K562 (cell line): Measurements from ENCODE around the gene BTF3L4. TPM values are rescaled to one million over a fixed set of nuclear protein-coding genes. Genes with fewer than 3 reads are reported as not detected.

Source experiments
- ATAC-seq: fragments of 200-7000 bp; cut with Tn5 transposase; 3 replicates; pipeline ENCODE4 v1.9.1; 2020; ENCODE audit warnings: moderate library complexity
- BruUV-seq: library from RNA; stranded (reverse); fragments of 400-500 nt; replicated peaks from 2 replicates; lab custom pipeline; 2021; lab: Mats Ljungman, UMichigan
- CTCF ChIA-PET: fragments of 300-600 bp; formaldehyde crosslinking; extraction: SDS; loops from one replicate; lab custom pipeline; 2021; ENCODE audit warnings: low intra/inter-chr PET ratio; lab: Yijun Ruan, JAX
- POLR2A ChIA-PET: fragments of 300-600, 350-650 bp; sonication (Branson Sonifier 250); formaldehyde crosslinking; extraction: SDS; loops from one replicate; lab custom pipeline; 2021; ENCODE audit warnings: antibody characterized with exemption, inconsistent platforms; lab: Yijun Ruan, JAX
- DNase-seq, 4 experiments: peaks; one replicate each; pipeline versions ENCODE4 v3.0.0 to v3.0.0-alpha.2; 2011 to 2018; ENCODE audit warnings: low spot score in 3 of 4, mixed read lengths in 3 of 4; ENCODE audit errors: extremely low read depth in 1 of 4
- FAIRE-seq: peaks from 2 replicates; lab custom pipeline; 2011; peaks lifted over from hg19 to GRCh38; lab: Jason Lieb, UNC
- H2AFZ ChIP-seq: 2 replicates; pipeline ENCODE4 v1.6.0; 2011; ENCODE audit warnings: low read depth, low read length, control low read depth, inconsistent platforms
- H3K27ac ChIP-seq: fragments of 200-600 bp; 3 replicates; pipeline ENCODE4 v1.8.0; 2011; ENCODE audit warnings: low read depth, mild to moderate bottlenecking, control low read depth, inconsistent platforms, low read length, moderate library complexity, mixed read lengths; ENCODE audit errors: extremely low read depth
- H3K27me3 ChIP-seq, 2 experiments: fragments of 300-600 bp in 1 of 2; 2 replicates in 1 of 2; 3 replicates in 1 of 2; pipeline versions ENCODE4 v1.6.0 to v1.8.0; 2011; ENCODE audit warnings: inconsistent platforms in 2 of 2, low read length in 2 of 2, mild to moderate bottlenecking in 1 of 2, mixed read lengths in 1 of 2, moderate library complexity in 1 of 2; ENCODE audit not compliant: control insufficient read depth in 2 of 2, insufficient read depth in 2 of 2
- H3K36me3 ChIP-seq: fragments of 300-600 bp; 3 replicates; pipeline ENCODE4 v1.8.0; 2011; ENCODE audit warnings: mild to moderate bottlenecking, low read length, inconsistent platforms; ENCODE audit not compliant: control insufficient read depth, insufficient read depth
- H3K4me1 ChIP-seq, 2 experiments: fragments of 200-600 bp in 1 of 2; replicated peaks in 1 of 2; 2 replicates in 1 of 2; 3 replicates in 1 of 2; pipeline versions ENCODE4 v1.5.1 to v1.8.0; 2011; ENCODE audit warnings: inconsistent platforms in 2 of 2, low read length in 2 of 2, mild to moderate bottlenecking in 1 of 2, mixed read lengths in 1 of 2, moderate library complexity in 1 of 2; ENCODE audit not compliant: control insufficient read depth in 2 of 2, insufficient read depth in 2 of 2
- H3K4me2 ChIP-seq: 2 replicates; pipeline ENCODE4 v1.6.1; 2011; ENCODE audit warnings: low read length, control low read depth, inconsistent platforms, mixed read lengths; ENCODE audit not compliant: insufficient read depth
- H3K4me3 ChIP-seq: fragments of 200-600 bp; sonication (generic), shearing (Covaris generic); 2 replicates; pipeline ENCODE4 v1.5.1; 2016; ENCODE audit warnings: control low read depth, inconsistent platforms
- H3K79me2 ChIP-seq: fragments of 200-600 bp; 3 replicates; pipeline ENCODE4 v1.8.0; 2011; ENCODE audit warnings: low read length, inconsistent platforms; ENCODE audit not compliant: control insufficient read depth, insufficient read depth
- H3K9ac ChIP-seq, 2 experiments: 2 replicates each; pipeline versions ENCODE4 v1.6.0 to v1.6.1; 2011; ENCODE audit warnings: low read depth in 2 of 2, low read length in 2 of 2, control low read depth in 1 of 2, inconsistent platforms in 1 of 2, mild to moderate bottlenecking in 1 of 2, mixed read lengths in 1 of 2; ENCODE audit not compliant: insufficient read depth in 1 of 2
- H3K9me1 ChIP-seq: one replicate; pipeline ENCODE4 v1.6.0; 2011; ENCODE audit warnings: inconsistent platforms, mild to moderate bottlenecking, low read length, moderate library complexity; ENCODE audit not compliant: control insufficient read depth, insufficient read depth
- H3K9me3 ChIP-seq: replicated peaks from 2 replicates; pipeline ENCODE4 v1.5.1; 2011; ENCODE audit warnings: low read depth, low read length, inconsistent platforms; ENCODE audit not compliant: control insufficient read depth, insufficient read depth
- H4K20me1 ChIP-seq: replicated peaks from 2 replicates; pipeline ENCODE4 v1.6.1; 2011; ENCODE audit warnings: low read length, inconsistent platforms, mixed read lengths; ENCODE audit not compliant: control insufficient read depth, insufficient read depth
- ELF1 ChIP-seq: fragments of 200-800 bp; sonication (Bioruptor generic); IDR thresholded peaks from 2 replicates; pipeline ENCODE4 v1.6.1; 2016; ENCODE audit warnings: missing genetic modification characterization, missing compliant biosample characterization
- NFRKB ChIP-seq: fragments of 450-650 bp; IDR thresholded peaks from 2 replicates; pipeline ENCODE4 v1.6.1; 2016; ENCODE audit warnings: low read depth
- ZFP1 ChIP-seq: fragments of 450-650 bp; formaldehyde crosslinking; IDR thresholded peaks from 2 replicates; pipeline ENCODE4 v1.4.0; 2020; ENCODE audit warnings: mild to moderate bottlenecking, mixed read lengths
- ZNF699 ChIP-seq: fragments of 250-450 bp; sonication (Bioruptor Pico); IDR thresholded peaks from 2 replicates; pipeline ENCODE4 v1.8.0; 2021; ENCODE audit warnings: mild to moderate bottlenecking, moderate library complexity; ENCODE audit not compliant: insufficient replicate concordance
- WGBS: fragments of 100-300 bp; shearing (Covaris generic); methylation state at CpG from one replicate; pipeline ENCODE4 v1.1.6; 2016; ENCODE audit warnings: low coverage, mixed read lengths; ENCODE audit not compliant: insufficient coverage; ENCODE audit errors: missing lambda C conversion rate; 5-methylcytosine and 5-hydroxymethylcytosine counted together
- in situ Hi-C: fragments of 300-500 bp; cut with MboI; formaldehyde crosslinking; loops from 4 replicates; pipeline ENCODE4 v1.15.0; 2018; ENCODE audit warnings: inconsistent platforms, mixed read lengths
- intact Hi-C: fragments of 100-400 bp; cut with micrococcal nuclease; formaldehyde crosslinking; loops from 2 replicates; pipeline ENCODE4 v1.14.2; 2022
- polyA plus RNA-seq, 8 experiments: library from polyadenylated mRNA; depleted of rRNA in 4 of 8; stranded (reverse) in 5 of 8; unstranded in 3 of 8; fragments of >200 nt; fragmentation: Nextera tagmentation in 2 of 8; fragmentation: Illumina TruSeq in 1 of 8; extraction: Ambion mirVana in 2 of 8; extraction: Trizol in 1 of 8; gene quantifications; 2 replicates each; pipeline versions ENCODE4 v1.2.1 to v1.2.3, GENCODE V29; 2011 to 2014; ENCODE audit warnings: inconsistent platforms in 1 of 8, missing spikeins in 1 of 8
- total RNA-seq, 7 experiments: library from RNA; depleted of rRNA in 6 of 7; stranded (reverse); fragments of >200 nt in 6 of 7; fragmentation: Illumina TruSeq in 2 of 7; extraction: Trizol in 2 of 7; gene quantifications; 2 replicates each; pipeline versions ENCODE4 v1.2.1 to v1.2.3, GENCODE V29; 2011 to 2021; ENCODE audit warnings: low replicate concordance in 1 of 7
- TF ChIP-seq, protein P1 (sequence below): sonication (generic); formaldehyde crosslinking; IDR thresholded peaks from 2 replicates; pipeline ENCODE4 v1.8.0; 2022; ENCODE audit warnings: mild to moderate bottlenecking, missing genetic modification reagents
- TF ChIP-seq, protein P2 (sequence below): fragments of 450-650 bp; formaldehyde crosslinking; conservative IDR thresholded peaks from 2 replicates; pipeline ENCODE4 v1.4.0; 2022; ENCODE audit warnings: mild to moderate bottlenecking, missing genetic modification characterization

The BTF3L4 gene
- total and polyA plus RNA-seq, 9 of the 15 experiments (the other 6 are each of a cell fraction or from before 2014, with no cell fraction given), result 40.1 to 106 (median 88.8) TPM

DNA sequence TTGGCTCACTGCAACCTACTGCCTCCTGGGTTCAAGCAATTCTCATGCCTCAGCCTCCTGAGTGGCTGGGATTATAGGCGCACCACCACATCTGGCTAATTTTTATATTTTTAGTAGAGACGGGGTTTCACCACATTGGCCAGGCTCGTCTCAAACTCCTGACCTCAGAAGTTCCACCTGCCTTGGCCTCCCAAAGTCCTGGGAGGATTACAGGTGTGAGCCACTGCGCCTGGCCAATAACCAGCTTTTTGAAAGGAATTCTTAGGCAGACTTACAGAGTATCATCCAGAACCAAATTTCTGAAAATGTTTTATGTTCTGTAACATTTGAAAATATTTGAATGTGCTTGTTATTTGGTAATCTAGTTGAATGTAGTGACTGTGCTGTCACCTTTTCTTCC, 14.6 kb downstream of the BTF3L4 start (continued):
- TF ChIP-seq ZFP1, result no peak
- TF ChIP-seq, all 486 proteins: peak for 0

DNA sequence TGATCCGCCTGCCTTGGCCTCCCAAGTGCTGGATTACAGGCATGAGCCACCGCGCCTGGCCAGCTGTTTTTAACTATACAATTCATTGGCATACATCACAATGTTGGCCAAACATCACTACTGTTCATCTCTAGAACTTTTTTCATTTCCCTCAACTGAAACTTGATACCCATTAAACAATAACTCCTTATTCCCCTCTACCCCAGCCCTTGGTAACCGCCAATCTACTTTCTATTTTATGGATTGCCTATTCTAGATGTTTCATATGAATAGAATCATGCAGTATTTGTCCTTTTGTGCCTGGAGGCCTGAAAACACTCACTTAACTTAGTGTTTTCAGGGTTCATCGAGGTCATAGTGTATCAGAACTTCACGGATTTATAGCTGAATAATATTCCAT, 16.2 kb downstream of the BTF3L4 start:
- Histone ChIP-seq H3K79me2 (peaks cover 63% of the 10 kb centered on the region), H3K36me3 (peaks cover 69% of the 10 kb centered on the region), H3K27me3 (no peaks in the 10 kb centered on the region), H3K4me2 (no peak overlapping the region), H3K9ac (no peak overlapping the region), H2AFZ (no peak overlapping the region), H3K4me1 (peaks cover 2 to 15% of the 10 kb centered on the region in 2 experiments; a peak in 4 of 5 replicates), H4K20me1 (no peaks in the 10 kb centered on the region), H3K9me1 (no peaks in the 10 kb centered on the region), H3K4me3 (no peak overlapping the region), H3K9me3 (no peaks in the 10 kb centered on the region), H3K27ac (no peak overlapping the region)
- in situ Hi-C loops, result no loop called here
- DNase-seq (no peak), ATAC-seq (no peak), FAIRE-seq (no peak)
- TF ChIP-seq NFRKB (no peak), ELF1 (no peak), ZNF699 (CRISPR knock-in tag) (no peak)
- TF ChIP-seq, protein P1, sequence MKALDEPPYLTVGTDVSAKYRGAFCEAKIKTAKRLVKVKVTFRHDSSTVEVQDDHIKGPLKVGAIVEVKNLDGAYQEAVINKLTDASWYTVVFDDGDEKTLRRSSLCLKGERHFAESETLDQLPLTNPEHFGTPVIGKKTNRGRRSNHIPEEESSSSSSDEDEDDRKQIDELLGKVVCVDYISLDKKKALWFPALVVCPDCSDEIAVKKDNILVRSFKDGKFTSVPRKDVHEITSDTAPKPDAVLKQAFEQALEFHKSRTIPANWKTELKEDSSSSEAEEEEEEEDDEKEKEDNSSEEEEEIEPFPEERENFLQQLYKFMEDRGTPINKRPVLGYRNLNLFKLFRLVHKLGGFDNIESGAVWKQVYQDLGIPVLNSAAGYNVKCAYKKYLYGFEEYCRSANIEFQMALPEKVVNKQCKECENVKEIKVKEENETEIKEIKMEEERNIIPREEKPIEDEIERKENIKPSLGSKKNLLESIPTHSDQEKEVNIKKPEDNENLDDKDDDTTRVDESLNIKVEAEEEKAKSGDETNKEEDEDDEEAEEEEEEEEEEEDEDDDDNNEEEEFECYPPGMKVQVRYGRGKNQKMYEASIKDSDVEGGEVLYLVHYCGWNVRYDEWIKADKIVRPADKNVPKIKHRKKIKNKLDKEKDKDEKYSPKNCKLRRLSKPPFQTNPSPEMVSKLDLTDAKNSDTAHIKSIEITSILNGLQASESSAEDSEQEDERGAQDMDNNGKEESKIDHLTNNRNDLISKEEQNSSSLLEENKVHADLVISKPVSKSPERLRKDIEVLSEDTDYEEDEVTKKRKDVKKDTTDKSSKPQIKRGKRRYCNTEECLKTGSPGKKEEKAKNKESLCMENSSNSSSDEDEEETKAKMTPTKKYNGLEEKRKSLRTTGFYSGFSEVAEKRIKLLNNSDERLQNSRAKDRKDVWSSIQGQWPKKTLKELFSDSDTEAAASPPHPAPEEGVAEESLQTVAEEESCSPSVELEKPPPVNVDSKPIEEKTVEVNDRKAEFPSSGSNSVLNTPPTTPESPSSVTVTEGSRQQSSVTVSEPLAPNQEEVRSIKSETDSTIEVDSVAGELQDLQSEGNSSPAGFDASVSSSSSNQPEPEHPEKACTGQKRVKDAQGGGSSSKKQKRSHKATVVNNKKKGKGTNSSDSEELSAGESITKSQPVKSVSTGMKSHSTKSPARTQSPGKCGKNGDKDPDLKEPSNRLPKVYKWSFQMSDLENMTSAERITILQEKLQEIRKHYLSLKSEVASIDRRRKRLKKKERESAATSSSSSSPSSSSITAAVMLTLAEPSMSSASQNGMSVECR, result no peak
- TF ChIP-seq, protein P2, sequence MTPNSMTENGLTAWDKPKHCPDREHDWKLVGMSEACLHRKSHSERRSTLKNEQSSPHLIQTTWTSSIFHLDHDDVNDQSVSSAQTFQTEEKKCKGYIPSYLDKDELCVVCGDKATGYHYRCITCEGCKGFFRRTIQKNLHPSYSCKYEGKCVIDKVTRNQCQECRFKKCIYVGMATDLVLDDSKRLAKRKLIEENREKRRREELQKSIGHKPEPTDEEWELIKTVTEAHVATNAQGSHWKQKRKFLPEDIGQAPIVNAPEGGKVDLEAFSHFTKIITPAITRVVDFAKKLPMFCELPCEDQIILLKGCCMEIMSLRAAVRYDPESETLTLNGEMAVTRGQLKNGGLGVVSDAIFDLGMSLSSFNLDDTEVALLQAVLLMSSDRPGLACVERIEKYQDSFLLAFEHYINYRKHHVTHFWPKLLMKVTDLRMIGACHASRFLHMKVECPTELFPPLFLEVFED (CRISPR knock-in tag), result no peak
- ChIA-PET CTCF (no interaction called here), POLR2A (interaction anchor here (0.9 to 2.7 kb wide), 6 partner anchors 9 to 251 kb away, joined by 3 to 16 read pairs (median 12); no protein-coding TSS in a partner anchor)
- WGBS, result 79% methylated on average over 6 of the region's 6 CpGs
- intact Hi-C loops, result no loop called here
- BruUV-seq, result no TSS peak
